GM20431 (cell line): ENCODE measurements around the gene RNF169.
"Not testable (repeated sequence)": the region's sequence is repeated elsewhere in the genome, so short reads cannot be mapped to it uniquely, and the experiment has no call there.

ENCODE experiments used
- in situ Hi-C: fragments of 300-500 bp; cut with MseI, MboI; formaldehyde crosslinking; loops from one replicate; pipeline ENCODE4 v1.15.0; 2020; ENCODE audit warnings: low sequenced_read_pairs; ENCODE audit not compliant: unreplicated experiment

The RNF169 gene

DNA sequence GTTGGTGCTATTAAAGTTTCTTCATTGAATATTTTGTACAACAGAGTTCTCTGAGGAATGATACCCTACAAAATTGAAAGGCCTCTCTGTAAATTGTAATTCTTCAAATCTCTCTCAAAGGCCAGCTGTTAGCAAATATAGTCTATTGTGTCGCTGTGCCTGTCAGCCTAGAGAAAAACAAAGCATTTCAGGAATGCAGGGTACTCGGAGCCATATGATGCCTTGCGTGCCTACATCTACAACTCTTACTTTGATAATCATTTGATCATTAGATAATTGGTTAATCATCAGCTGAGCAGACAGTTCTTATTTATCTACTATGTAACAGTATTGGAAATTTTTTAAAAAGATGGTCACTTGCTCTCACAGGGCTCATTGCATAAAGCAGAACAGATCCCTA is 67.3 kb downstream of the RNF169 start:
- in situ Hi-C loops = no loop called here

- in situ Hi-C loops = no loop called here
Measured at GRCh38 chr11:74816664-74817063, 68.0 kb downstream of the RNF169 start.

DNA sequence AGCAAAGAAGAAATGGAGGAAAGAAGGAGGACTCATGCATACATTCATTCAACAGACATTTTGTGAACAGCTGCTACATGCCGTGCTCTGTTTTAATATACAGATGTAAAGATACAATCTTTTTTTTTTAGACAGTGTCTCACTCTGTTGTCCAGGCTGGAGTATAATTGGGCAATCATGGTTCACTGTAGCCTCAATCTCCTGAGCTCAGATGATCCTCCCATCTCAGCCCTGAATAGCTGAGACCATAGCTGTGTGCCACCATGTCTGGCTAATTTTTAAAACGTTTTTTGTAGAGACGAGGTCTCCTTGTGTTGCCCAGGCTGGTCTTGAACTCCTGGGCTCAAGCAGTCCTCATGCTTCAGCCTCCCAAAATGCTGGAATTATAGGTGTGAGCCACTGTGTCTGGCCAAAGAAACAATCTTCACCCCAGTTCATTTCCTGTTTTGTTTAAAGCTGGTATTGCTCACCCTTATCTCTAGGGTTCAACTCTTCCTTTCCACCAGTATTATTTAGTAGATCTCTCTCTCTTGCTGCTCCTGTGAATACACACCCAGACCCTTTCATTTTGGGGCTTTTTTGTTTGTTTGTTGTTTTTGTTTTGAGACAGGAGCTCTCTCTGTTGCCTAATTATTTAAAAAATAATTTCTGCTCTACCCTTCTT is 69.8 kb downstream of the RNF169 start:
- in situ Hi-C loops = no loop called here

- in situ Hi-C loops = no loop called here
Measured at GRCh38 chr11:74819400-74819799, 70.8 kb downstream of the RNF169 start.

- in situ Hi-C loops = no loop called here
Measured at GRCh38 chr11:74820763-74821162, 72.1 kb downstream of the RNF169 start.

DNA sequence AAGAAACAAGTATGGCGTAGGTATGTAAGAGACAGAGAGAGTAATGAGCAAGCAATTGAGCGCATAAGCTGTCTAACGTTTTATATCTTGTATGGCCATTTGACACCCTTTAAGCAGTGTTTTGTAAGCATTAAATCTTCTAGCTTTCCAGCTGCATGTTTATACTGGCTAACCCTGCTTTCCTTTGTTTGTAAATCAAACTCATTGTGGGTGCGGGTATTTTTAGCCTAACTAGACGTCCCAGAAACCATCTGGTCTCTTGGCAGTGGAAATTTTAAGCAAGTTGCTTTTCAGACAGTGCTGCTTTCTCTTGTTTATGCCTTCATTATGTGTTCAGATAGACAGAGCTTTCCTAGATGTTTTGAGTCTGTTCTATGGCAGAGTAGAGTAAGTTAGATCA is 73.5 kb downstream of the RNF169 start:
- in situ Hi-C loops = no loop called here

DNA sequence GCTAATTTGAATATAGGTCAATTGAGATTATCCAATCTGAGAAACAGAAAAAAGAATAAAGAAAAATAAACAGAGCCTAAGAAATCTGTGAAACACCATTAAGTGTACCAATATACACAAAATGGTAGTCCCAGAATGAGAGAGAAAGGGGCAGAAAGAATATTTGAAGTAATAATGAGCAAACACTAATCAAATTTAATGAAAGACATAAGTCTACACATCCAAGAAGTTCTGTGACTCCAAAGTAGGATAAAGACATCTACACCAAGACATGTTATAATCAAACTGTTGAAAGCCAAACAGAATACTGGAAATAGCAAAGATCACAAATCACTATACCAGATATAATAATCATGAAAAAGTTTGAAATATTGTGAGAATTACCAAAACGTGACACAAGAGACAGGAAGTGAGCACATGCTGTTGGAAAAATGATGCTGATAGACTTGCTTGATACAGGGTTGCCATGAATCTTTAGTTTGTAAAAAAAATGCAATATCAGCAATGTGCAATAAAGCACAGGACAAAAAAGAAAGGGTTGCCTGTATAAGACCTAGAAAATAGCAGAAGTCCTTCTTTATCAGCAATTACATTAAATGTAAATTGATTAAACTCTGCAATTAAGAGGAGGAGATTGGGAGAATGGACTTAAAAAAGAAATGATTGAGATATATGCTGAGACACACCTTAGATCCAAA is 75.8 kb downstream of the RNF169 start:
- in situ Hi-C loops = no loop called here

GRCh38 chr11:74825596-74825995 is 76.9 kb downstream of the RNF169 start:
- in situ Hi-C loops = not testable (repeated sequence)

DNA sequence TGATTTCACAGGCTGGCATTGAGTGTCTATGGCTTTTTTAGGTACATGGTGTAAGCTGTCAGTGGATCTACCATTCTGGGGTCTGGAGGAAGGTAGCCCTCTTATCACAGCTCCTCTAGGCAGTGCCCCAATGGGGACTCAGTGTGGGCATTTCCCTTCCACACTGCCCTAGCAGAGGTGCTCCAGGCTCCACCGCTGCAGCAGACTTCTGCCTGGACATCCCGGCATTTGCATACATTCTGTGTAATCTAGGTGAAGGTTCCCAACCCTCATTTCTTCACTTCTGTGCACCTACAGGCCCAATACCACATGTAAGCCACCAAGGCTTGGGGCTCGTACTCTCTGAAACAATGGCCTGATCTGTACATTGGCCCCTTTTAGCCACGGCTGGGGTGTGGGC is 78.3 kb downstream of the RNF169 start:
- in situ Hi-C loops = no loop called here

DNA sequence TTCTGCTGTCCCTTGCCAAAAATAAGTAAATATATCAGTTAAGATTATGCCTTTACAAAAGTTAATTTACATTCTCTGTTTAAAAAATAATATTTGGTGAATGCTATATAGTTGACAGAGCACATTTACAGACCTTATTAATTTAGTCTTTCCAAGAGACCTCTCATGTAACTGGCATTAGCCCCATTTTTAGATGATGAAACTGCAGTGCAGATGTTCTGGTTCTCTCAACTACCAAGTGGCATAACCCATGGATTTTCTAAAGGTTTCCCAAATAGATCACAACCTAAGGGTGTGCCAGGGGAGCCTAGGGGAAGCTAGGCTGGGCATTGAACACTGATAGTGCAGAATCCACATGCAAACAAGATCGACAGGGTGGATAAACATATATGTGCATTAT is 88.5 kb downstream of the RNF169 start:
- in situ Hi-C loops = no loop called here

- in situ Hi-C loops = no loop called here
Measured at GRCh38 chr11:74838188-74838587, 89.5 kb downstream of the RNF169 start.

DNA sequence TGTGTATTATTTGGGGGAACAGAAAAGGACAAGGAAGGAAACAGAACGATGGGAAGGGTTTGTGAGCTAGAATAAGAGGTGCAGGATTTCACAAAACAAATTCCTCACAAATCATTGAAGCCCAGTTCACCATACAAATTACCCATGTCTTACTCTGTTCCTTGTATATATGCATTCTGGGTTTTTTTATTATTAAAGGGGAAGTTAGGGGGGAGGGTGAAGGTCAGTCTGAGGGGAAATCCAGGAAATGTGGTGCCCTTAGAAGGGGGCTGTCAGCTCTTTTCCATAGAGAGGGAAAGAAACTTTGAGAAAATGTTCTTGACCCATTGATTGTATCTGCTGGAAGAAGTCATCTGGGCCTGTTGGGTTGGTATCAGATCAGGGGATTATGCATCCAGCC is 90.8 kb downstream of the RNF169 start:
- in situ Hi-C loops = no loop called here

- in situ Hi-C loops = no loop called here
Measured at GRCh38 chr11:74839971-74840370, 91.3 kb downstream of the RNF169 start.

- in situ Hi-C loops = no loop called here
Measured at GRCh38 chr11:74840486-74840885, 91.8 kb downstream of the RNF169 start.

- in situ Hi-C loops = no loop called here
Measured at GRCh38 chr11:74842967-74843366, 94.3 kb downstream of the RNF169 start.

DNA sequence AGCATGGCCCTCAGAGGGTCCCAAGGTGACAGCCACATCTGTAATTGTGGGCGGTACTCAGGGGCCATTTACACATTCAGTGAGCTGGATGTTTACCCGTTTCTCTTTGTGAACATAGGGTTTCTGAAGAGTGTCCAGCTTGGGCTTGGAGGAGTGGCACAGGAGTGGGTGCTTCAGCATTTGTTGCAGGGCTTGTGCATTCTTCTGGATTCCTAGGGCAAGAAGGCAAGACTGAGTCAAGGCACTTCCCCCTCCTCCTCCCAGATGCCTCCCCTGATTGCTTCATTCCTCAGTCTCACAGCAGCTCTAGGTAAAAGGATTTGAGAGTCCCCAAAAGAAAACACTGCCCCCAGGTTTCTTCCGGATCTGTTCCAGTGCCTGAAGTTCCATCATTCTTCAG is 95.4 kb downstream of the RNF169 start:
- in situ Hi-C loops = no loop called here

DNA sequence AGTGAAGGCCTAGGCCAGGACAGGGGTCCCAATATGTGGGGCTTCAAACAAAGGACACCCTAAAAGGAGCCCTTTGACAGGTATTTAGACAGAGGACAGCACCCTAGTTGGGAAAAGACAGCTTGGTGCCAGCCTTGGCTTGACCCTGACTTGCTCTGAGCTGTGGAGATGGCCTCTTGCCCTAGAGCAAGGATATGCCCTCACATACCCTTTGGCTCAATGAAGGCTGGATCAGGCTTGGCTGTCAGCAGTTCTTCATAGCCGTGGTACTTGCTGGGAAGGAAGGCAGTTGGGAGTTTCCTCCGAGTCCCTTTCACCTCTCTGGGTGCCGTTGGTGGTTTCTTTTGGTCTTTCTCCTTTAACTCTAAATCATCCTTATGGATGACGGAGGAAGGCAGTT is 96.2 kb downstream of the RNF169 start:
- in situ Hi-C loops = no loop called here

- in situ Hi-C loops = no loop called here
Measured at GRCh38 chr11:74845978-74846517, 97.4 kb downstream of the RNF169 start.

DNA sequence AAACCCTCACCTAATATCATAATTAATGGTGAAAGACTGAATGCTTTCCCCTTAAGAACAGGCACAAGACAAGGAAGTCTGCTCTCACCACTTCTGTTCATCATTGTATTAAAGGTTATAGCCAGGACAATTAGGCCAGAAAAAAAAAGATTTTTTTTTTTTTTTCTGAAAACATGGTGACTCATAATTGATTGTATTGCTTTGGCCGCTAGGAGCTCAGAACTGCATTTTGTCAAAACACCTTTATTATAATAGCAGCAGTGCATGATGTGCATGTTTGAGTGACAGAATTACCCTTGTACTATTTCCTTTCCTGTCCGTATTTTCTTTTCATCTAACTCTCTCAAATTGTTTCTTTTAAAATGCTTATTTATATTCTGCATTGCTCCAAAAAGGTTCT is 98.1 kb downstream of the RNF169 start:
- in situ Hi-C loops = no loop called here

DNA sequence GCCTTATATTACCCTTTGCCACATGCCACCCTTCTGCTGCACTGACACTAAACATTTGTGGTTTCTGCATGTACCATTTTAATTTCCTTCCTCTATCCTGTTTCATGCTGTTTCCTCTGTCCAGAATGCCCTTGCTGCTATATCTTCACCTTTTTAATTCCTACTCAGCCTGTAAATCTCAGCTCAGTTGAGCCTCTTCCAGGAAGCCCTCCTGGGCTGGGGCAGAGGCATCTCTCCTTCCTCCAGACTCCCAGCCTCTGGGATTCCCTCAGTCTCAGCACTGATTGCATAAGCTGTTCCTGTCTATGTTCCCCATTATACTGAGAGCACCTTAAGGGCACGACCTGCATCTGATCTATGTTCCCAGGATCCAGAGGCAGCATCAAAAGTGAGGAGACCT is 98.7 kb downstream of the RNF169 start:
- in situ Hi-C loops = no loop called here

- in situ Hi-C loops = no loop called here
Measured at GRCh38 chr11:74847895-74848294, 99.2 kb downstream of the RNF169 start.
